SK-N-MC (cell line): ENCODE results near the gene CDK17.
A peak's percentile ranks its signal among the peaks of the same experiment; 100 is the strongest.

Source experiments
- DNase-seq: peaks from one replicate; pipeline ENCODE4 v3.0.0-alpha.2; 2011; ENCODE audit warnings: low read depth, low spot score
- H3K27ac ChIP-seq: fragments of 200-600 bp; sonication (generic); 2 replicates; pipeline ENCODE4 v1.5.1; 2016; ENCODE audit warnings: mixed run types
- H3K36me3 ChIP-seq: fragments of 200-600 bp; sonication (generic); 2 replicates; pipeline ENCODE4 v1.6.1; 2017; ENCODE audit warnings: antibody characterized with exemption, low read length, mixed read lengths; ENCODE audit not compliant: insufficient read depth
- H3K4me3 ChIP-seq: fragments of 200-600 bp; sonication (generic); 2 replicates; pipeline ENCODE4 v1.5.1; 2016
- H3K9ac ChIP-seq: fragments of 200-600 bp; sonication (generic); 2 replicates; pipeline ENCODE4 v1.8.0; 2017; ENCODE audit warnings: mixed run types, mixed read lengths; ENCODE audit not compliant: insufficient read length
- H3K9me3 ChIP-seq: fragments of 200-600 bp; sonication (generic); 2 replicates; pipeline ENCODE4 v1.6.1; 2017; ENCODE audit warnings: low read depth, mild to moderate bottlenecking, antibody characterized with exemption, low read length, moderate library complexity, mixed read lengths
- EZH2 ChIP-seq: fragments of 200-600 bp; sonication (generic); IDR thresholded peaks from one replicate; pipeline ENCODE4 v1.6.1; 2017; ENCODE audit warnings: antibody characterized with exemption
- FOXP2 ChIP-seq: optimal IDR thresholded peaks from 2 replicates; pipeline ENCODE3; 2011; ENCODE audit warnings: mild to moderate bottlenecking, moderate library complexity; ENCODE audit not compliant: insufficient read depth; ENCODE audit errors: extremely low read length, control extremely low read depth
- POLR2AphosphoS5 ChIP-seq: IDR thresholded peaks from 2 replicates; pipeline ENCODE4 v1.6.1; 2012; ENCODE audit warnings: mild to moderate bottlenecking, low read depth, low read length, borderline replicate concordance

CDK17 gene

DNA sequence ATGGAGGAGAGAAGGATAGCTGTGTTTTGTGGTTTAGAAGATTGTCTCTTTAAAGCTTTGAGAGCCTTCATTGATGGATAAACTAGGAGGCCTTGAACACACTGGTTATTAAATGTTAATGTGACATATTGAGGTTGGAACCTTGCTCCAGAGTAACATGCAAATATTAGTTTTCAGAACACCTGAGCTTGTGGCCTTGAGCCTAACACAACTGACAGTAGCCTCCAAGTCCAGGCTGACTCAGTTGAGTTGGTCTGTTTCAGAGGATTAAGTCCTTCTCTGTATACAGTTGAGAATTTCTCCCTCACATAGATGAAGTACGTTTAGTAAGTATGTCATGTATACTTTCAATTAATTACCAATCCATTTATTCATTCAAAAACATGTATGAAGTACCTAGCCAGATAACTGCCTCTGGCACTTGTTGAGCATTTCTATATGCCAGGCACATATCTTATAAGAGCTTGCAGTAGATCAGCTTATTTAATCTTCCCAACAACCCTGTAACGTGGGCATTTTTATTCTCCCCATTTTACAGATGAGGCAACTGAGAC, 142.6 kb downstream of the CDK17 start:
- Histone ChIP-seq H3K4me3 (no peak overlapping the region), H3K9me3 (no peaks in the 10 kb centered on the region), H3K36me3 (no peaks in the 10 kb centered on the region; the same call in 1 of the 2 replicates), H3K9ac (no peak overlapping the region), H3K27ac (peak overlapping the region; percentile 26)
- TF ChIP-seq FOXP2 (no peak), POLR2AphosphoS5 (no peak), EZH2 (no peak)
- no peak for DNase-seq

DNA sequence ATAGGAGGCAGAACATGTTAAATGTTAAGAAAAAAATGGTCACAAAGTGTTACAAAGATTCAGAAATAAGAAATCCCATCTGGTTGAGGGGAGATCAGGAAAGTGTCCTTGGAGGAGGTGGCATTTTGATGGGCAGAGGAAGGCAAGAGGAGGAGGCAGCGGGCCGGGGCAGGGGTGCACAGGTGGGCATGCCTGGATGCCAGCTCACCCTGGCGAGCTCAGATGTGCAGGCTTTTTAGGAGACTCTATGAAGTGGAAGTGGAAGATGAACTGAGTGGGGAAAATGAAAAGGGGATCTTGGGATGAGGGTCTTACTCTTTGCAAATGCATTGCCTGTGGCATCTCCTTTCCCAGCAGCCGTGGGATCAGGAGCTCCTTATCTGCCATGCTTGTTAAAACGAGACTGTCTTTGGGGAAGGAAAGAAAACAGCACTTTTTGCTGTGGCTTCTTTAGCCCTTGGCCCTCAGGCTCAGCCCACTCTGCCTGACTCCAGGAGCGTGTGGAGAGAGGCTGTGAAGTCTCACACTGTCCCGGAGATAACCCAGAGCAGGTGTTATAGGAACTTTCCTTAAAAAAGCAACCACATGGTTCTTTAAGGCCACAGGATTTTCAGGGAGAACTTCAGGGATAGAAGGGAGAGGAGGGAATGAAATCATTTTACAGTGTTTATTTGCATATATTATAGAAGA, 143.4 kb downstream of the CDK17 start:
- H3K9me3 ChIP-seq, result no peaks in the 10 kb centered on the region
- no peaks in the 10 kb centered on the region; the same call in 1 of the 2 replicates for H3K36me3 ChIP-seq
- no peak overlapping the region for H3K4me3 ChIP-seq
- TF ChIP-seq EZH2, result no peak
- TF ChIP-seq POLR2AphosphoS5, result no peak
- TF ChIP-seq FOXP2, result no peak
- no peak overlapping the region for H3K9ac ChIP-seq
- H3K27ac ChIP-seq, result 0 out of 2 replicates have a peak overlapping the region, but pooled peaks have one; percentile 38
- no peak for DNase-seq

DNA sequence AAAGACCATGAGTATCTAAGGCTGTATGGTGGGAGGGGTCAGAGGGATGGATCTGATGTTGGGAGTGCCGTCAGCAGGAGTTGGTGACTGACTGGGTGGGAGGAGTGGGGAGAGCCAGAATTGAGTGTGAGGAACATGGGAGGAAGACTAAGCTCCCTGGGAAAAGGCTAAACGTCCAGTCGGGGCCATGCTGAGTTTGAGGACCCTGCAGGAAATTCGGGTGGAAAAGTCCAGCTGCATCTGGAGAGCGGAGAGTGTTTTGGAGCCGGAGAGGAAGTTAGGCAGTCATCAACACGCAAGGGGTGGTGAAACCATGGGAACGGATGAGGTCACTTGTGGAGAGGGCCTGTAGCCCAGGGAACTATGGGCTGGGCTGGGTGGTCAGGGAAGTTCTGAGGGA, 145.2 kb downstream of the CDK17 start:
- Histone ChIP-seq H3K27ac (no peak overlapping the region), H3K36me3 (no peaks in the 10 kb centered on the region), H3K4me3 (no peak overlapping the region)

DNA sequence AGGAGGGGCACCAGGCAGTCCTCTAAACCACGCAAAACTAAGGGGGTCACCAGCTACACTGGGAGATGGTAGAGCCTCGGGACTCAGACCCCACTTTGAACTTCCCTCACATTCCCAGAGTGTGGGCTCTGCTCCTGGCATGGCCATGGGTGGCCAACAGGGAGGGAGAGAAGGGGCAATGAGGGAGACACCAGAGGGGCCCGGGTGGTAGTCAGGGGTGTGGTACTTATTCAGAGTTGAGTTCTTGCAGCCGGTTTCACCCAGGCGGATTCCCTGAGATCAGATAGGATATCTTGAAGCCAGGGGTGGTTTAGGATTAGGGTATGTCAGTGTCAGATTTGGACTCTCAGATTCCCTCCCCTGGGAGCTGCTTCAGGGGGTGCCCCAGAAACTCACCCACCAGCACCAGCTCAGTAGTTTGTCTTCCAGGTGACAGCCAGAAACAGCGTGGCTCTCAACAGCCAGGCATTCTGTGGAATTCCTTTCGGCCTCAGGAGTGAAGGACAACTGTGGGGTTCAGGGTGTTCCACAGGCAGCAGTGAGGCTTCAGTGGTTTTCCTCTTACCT, 150.0 kb downstream of the CDK17 start:
- no peaks in the 10 kb centered on the region for H3K9me3 ChIP-seq
- TF ChIP-seq EZH2, result no peak
- TF ChIP-seq FOXP2, result no peak
- no peak for TF ChIP-seq POLR2AphosphoS5
- H3K4me3 ChIP-seq, result no peak overlapping the region
- no peak overlapping the region for H3K9ac ChIP-seq
- H3K36me3 ChIP-seq, result no peaks in the 10 kb centered on the region; the same call in 1 of the 2 replicates
- no peak for DNase-seq
- H3K27ac ChIP-seq, result no peak overlapping the region

More for the DNA sequence above, 145.2 kb downstream of the CDK17 start:
- Histone ChIP-seq H3K9me3 (no peaks in the 10 kb centered on the region), H3K9ac (no peak overlapping the region)
- DNase-seq, result no peak
- TF ChIP-seq FOXP2, result no peak
- TF ChIP-seq EZH2, result no peak
- no peak for TF ChIP-seq POLR2AphosphoS5

DNA sequence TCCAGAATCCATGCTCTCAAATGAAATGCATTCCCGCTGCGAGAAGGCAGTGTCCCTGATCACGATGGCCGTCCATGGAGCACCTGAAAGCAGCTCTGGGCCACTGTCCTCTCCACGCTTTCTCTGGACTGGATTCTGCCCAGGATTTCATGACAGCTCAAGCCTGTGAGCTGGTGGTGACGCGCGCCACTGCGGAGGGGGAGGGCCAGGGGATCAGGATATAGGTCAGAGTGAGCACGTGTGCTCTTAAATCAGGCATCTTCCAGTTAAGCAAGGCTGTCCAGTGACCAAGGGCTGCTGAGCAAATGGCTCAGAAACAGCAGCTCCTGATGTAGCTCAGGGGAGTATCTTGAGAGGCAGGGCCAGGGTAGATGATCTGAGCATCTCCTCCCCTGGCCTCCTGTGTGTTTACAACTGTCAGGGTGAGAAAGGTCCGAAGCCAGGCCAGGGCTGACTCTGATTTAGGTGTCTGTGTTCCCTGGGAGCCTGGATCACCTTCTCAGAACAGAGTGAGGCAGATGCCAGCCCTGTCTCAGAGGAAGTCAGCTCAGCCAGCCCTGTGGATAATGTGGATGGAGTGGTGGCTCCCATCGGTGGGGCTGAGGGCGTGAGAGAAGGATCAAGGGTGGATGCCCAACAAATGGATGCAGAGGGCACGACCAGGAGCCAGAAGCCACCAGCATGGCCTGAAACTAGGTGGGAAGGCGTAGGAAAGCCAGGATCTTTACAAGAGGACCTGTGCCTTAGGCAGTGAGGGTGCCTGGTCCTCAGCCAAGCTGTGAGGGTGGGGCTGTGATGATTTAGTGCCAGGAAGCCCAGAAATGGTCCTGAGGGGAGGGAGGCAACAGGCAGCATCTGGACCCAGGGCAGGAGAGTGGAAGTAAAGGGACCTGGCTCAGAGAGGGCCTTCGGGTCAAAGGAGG, 150.8 kb downstream of the CDK17 start:
- no peaks in the 10 kb centered on the region; the same call in 1 of the 2 replicates for H3K36me3 ChIP-seq
- H3K4me3 ChIP-seq, result no peak overlapping the region
- no peak overlapping the region for H3K9ac ChIP-seq
- no peaks in the 10 kb centered on the region for H3K9me3 ChIP-seq
- H3K27ac ChIP-seq, result no peak overlapping the region
- no peak for DNase-seq
- TF ChIP-seq POLR2AphosphoS5 (no peak), FOXP2 (no peak)

DNA sequence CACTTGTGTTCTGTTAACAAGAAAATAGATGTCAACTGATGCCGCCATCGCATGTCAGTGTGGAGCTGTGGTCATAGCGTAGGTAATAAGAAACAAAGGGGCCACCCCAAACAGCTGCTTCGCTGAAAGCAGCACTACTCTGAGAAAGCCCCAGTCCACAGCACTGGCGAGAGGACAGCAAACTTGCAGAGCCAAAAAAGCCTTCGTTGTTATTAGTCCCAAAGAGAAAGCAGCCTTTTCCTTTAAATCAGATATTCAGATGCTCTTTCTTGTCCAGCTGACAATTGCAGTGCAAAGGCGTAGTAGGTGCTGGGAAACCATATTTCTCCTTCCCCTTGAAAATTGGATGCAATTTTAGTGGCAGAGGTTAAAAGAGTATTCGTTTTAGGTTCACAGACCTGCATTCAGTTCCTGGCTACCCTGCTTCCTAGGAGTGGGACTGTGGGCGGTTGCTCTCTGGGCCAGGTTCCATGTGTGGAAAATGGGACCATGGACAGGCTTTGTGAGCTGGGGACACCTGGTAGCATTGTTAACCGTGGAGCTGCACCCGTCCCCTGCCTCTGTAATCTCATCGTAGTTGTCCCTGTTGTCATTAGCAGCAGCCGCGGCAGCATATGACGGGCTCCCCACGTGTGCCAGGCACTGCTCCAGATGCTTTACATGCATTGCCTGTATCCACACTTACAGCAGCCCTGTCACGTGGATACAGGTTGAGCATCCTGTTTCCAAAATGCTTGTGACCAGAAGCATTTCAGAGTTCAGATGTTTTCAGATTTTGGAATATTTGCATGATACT, 151.9 kb downstream of the CDK17 start:
- Histone ChIP-seq H3K9me3 (no peaks in the 10 kb centered on the region), H3K4me3 (no peak overlapping the region), H3K9ac (no peak overlapping the region), H3K27ac (no peak overlapping the region), H3K36me3 (no peaks in the 10 kb centered on the region; the same call in 1 of the 2 replicates)
- DNase-seq, result no peak
- TF ChIP-seq FOXP2 (no peak), EZH2 (no peak), POLR2AphosphoS5 (no peak)

DNA sequence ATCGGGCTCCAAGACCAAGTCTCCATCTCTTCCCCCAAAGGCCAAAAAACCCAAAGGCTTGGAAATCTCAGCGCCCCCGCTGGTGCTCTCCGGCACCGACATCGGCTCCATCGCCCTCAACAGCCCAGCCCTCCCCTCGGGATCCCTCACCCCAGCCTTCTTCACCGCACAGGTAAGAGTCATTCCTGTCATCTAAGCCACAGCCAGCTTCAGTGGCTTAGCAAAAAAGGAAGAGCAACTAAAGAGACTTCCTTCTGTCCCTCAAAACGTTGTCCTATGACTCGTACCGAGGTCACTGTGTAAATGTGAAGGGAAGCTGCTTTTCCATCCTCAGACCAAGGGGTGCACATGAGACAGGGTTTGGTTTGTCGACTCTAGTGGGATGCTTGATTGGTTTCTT, 152.7 kb downstream of the CDK17 start:
- H3K36me3 ChIP-seq, result no peaks in the 10 kb centered on the region; the same call in 1 of the 2 replicates
- no peak for DNase-seq
- TF ChIP-seq POLR2AphosphoS5, result no peak
- no peak overlapping the region for H3K9ac ChIP-seq
- H3K9me3 ChIP-seq, result no peaks in the 10 kb centered on the region
- H3K27ac ChIP-seq, result no peak overlapping the region
- H3K4me3 ChIP-seq, result no peak overlapping the region
